Uterus (tissue), 4 donors: ENCODE data around the gene DSN1. TPM values are rescaled to one million over a fixed set of nuclear protein-coding genes. Genes with fewer than 3 reads are reported as not detected.

ENCODE experiments used
- DNase-seq, 2 donors: peaks; one replicate each; pipeline ENCODE4 v3.0.0-alpha.2; 2019 to 2020
- H3K27ac ChIP-seq, 2 donors: fragments of 200-600 bp; sonication (generic); 1 replicate in 1 of 2; 2 replicates in 1 of 2; pipeline ENCODE4 v1.5.1; 2016 to 2018
- H3K27me3 ChIP-seq, 2 donors: fragments of 200-600 bp; sonication (generic); one replicate each; pipeline ENCODE4 v1.5.1; 2018 to 2019; ENCODE audit warnings: control low read depth in 1 of 2
- H3K36me3 ChIP-seq, 2 donors: fragments of 200-600 bp; sonication (generic); one replicate each; pipeline ENCODE4 v1.5.1; 2019; ENCODE audit warnings: control low read depth in 1 of 2
- H3K4me1 ChIP-seq, 2 donors: fragments of 200-600 bp; sonication (generic); one replicate each; pipeline ENCODE4 v1.5.1; 2018 to 2019; ENCODE audit warnings: control low read depth in 1 of 2
- H3K4me3 ChIP-seq, 2 donors: fragments of 200-600 bp; sonication (generic); 1 replicate in 1 of 2; 2 replicates in 1 of 2; pipeline ENCODE4 v1.5.1; 2018 to 2019; ENCODE audit warnings: mild to moderate bottlenecking in 1 of 2
- H3K9me3 ChIP-seq, 2 donors: fragments of 200-600 bp; sonication (generic); one replicate each; pipeline ENCODE4 v1.5.1; 2019; ENCODE audit warnings: control low read depth in 1 of 2
- POLR2A ChIP-seq, 2 donors: fragments of 450-650 bp; IDR thresholded peaks; one replicate each; pipeline ENCODE4 v1.6.1; 2016; ENCODE audit warnings: antibody characterized with exemption in 2 of 2, mild to moderate bottlenecking in 1 of 2, moderate library complexity in 1 of 2
- intact Hi-C: fragments of 100-400 bp; cut with DNase I; formaldehyde crosslinking; loops from one replicate; pipeline ENCODE4 v1.15.1; 2023; ENCODE audit warnings: low total_unique reads
- total RNA-seq, 4 donors: library from RNA; depleted of rRNA in 3 of 4; stranded (reverse); fragments of >200 nt in 3 of 4; gene quantifications; one replicate each; pipeline versions ENCODE4 v1.1.0 to v1.2.4, GENCODE V29; 2014 to 2023
- TF ChIP-seq, protein P1 (sequence below), 4 experiments: fragments of 200-600 bp in 2 of 4; fragments of 450-650 bp in 2 of 4; sonication (generic) in 2 of 4; IDR thresholded peaks; one replicate each; pipeline ENCODE4 v1.5.1; 2016 to 2019; ENCODE audit warnings: antibody characterized with exemption in 4 of 4, mild to moderate bottlenecking in 2 of 4, moderate library complexity in 1 of 4
- donor health status: DM: yes; HTN: yes; CAD: no.

Gene DSN1
- total RNA-seq, 4 donors from 2014 or later, result 0.29 to 24.3 (median 3.2) TPM

DNA sequence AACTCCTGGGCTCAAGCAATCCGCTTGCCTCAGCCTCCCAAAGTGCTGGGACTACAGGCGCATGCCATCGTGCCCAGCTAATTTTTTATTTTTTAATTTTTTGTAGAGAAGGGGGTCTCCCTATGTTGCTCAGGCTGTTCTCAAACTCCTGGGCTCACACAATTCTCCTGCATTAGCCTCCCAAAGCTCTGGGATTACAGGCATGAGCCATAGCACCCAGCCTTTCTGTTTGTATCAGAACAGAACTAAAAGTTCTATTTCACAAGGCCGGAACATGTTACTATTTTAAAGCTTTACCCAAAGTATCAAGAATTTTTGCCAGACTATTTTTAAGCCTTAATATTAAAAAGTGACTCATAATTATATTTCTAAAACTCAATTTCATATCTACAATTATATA, 70.0 kb downstream of the DSN1 start:
- Histone ChIP-seq H3K27me3 (no peaks in the 10 kb centered on the region), H3K4me1 (no peaks in the 10 kb centered on the region), H3K36me3 (no peaks in the 10 kb centered on the region), H3K4me3 (no peak overlapping the region), H3K9me3 (no peaks in the 10 kb centered on the region), H3K27ac (no peak overlapping the region)
- no peak for DNase-seq
- intact Hi-C loops, result no loop called here
- TF ChIP-seq, protein P1, sequence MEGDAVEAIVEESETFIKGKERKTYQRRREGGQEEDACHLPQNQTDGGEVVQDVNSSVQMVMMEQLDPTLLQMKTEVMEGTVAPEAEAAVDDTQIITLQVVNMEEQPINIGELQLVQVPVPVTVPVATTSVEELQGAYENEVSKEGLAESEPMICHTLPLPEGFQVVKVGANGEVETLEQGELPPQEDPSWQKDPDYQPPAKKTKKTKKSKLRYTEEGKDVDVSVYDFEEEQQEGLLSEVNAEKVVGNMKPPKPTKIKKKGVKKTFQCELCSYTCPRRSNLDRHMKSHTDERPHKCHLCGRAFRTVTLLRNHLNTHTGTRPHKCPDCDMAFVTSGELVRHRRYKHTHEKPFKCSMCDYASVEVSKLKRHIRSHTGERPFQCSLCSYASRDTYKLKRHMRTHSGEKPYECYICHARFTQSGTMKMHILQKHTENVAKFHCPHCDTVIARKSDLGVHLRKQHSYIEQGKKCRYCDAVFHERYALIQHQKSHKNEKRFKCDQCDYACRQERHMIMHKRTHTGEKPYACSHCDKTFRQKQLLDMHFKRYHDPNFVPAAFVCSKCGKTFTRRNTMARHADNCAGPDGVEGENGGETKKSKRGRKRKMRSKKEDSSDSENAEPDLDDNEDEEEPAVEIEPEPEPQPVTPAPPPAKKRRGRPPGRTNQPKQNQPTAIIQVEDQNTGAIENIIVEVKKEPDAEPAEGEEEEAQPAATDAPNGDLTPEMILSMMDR (IDR thresholded peaks at IDR 0.05), result no peak
- TF ChIP-seq POLR2A (IDR thresholded peaks at IDR 0.05), result no peak

Other genes with a start within 250 kb of the DSN1 start
- 1,000 to 10,000 TPM in 1 of 4 donors, 100 to 1,000 TPM in 2, 10 to 100 TPM in 1; 18.5 to 1,447 (median 245) TPM for gene MYL9, start 232.2 kb downstream of the DSN1 start, total RNA-seq
- gene TGIF2, start 200.2 kb downstream of the DSN1 start, total RNA-seq, result 10 to 100 TPM in 2 of 4 donors, 1 to 10 TPM in 2; 3.3 to 35.7 (median 17.7) TPM
- gene RAB5IF, start 168.0 kb downstream of the DSN1 start, total RNA-seq, result 10 to 100 TPM; 12.8 to 37.7 (median 28.5) TPM
- under 1 TPM in 2 of 4 donors, not detected in 2; 0.14 to 0.88 TPM for gene SLA2, start 127.6 kb downstream of the DSN1 start, total RNA-seq
- gene NDRG3, start 27.7 kb downstream of the DSN1 start, total RNA-seq, result 10 to 100 TPM; 17.9 to 35.0 (median 29.6) TPM
- gene TLDC2, start 102.4 kb upstream of the DSN1 start, total RNA-seq, result 1 to 10 TPM in 2 of 4 donors, not detected in 2; 1.0 TPM
- gene SAMHD1, start 177.9 kb upstream of the DSN1 start, total RNA-seq, result 100 to 1,000 TPM in 3 of 4 donors, 10 to 100 TPM in 1; 76.8 to 172 (median 104) TPM